GM12874 (cell line): ENCODE data around the gene TSC22D2.

Experiments
- CTCF ChIP-seq: IDR thresholded peaks from 2 replicates; pipeline ENCODE4 v1.5.1; 2011; ENCODE audit warnings: low read depth, mild to moderate bottlenecking, control low read depth, low read length, moderate library complexity; ENCODE audit not compliant: insufficient read depth

Gene TSC22D2

GRCh38 chr3:150370122-150370602 lies 37.9 kb upstream of the TSC22D2 start:
- TF ChIP-seq CTCF, result no peak

GRCh38 chr3:150370999-150371398 lies 37.1 kb upstream of the TSC22D2 start:
- TF ChIP-seq CTCF, result no peak

- TF ChIP-seq CTCF, result no peak
Observed at GRCh38 chr3:150371741-150372254, 36.3 kb upstream of the TSC22D2 start.

GRCh38 chr3:150372320-150372719 lies 35.8 kb upstream of the TSC22D2 start:
- TF ChIP-seq CTCF, result no peak

GRCh38 chr3:150372722-150373121 lies 35.4 kb upstream of the TSC22D2 start:
- peak; percentile 11; the same call in 1 of the 2 replicates for TF ChIP-seq CTCF

- TF ChIP-seq CTCF, result no peak
Observed at GRCh38 chr3:150373234-150373875, 34.7 kb upstream of the TSC22D2 start.

GRCh38 chr3:150374975-150375374 lies 33.1 kb upstream of the TSC22D2 start:
- no peak for TF ChIP-seq CTCF
